Neuronal stem cell (in vitro differentiated cells): ENCODE results near the gene PLEKHA5.

Experiments used
- DNase-seq: peaks from one replicate; pipeline ENCODE4 v3.0.0-alpha.2; 2013; ENCODE audit warnings: low spot score
- H2AFZ ChIP-seq: one replicate; pipeline ENCODE4 v1.6.1; 2013; ENCODE audit warnings: mild to moderate bottlenecking, low read length, inconsistent platforms
- H2AK5ac ChIP-seq: 2 replicates; pipeline ENCODE4 v1.6.1; 2013; ENCODE audit warnings: low read depth, mild to moderate bottlenecking, inconsistent platforms, low read length, moderate library complexity, mixed read lengths
- H2BK120ac ChIP-seq: 2 replicates; pipeline ENCODE4 v1.6.1; 2013; ENCODE audit warnings: low read depth, mild to moderate bottlenecking, inconsistent platforms, low read length, moderate library complexity, mixed read lengths
- H2BK12ac ChIP-seq: one replicate; pipeline ENCODE4 v1.6.1; 2013; ENCODE audit warnings: low read length, inconsistent platforms
- H2BK15ac ChIP-seq: 2 replicates; pipeline ENCODE4 v1.6.1; 2013; ENCODE audit warnings: mild to moderate bottlenecking, low read length, inconsistent platforms, mixed read lengths
- H2BK5ac ChIP-seq: one replicate; pipeline ENCODE4 v1.6.1; 2013; ENCODE audit warnings: inconsistent platforms, mild to moderate bottlenecking, low read length, moderate library complexity
- H3K14ac ChIP-seq: one replicate; pipeline ENCODE4 v1.6.1; 2013; ENCODE audit warnings: low read length, inconsistent platforms
- H3K18ac ChIP-seq: 2 replicates; pipeline ENCODE4 v1.6.1; 2013; ENCODE audit warnings: low read length, inconsistent platforms
- H3K23ac ChIP-seq: 2 replicates; pipeline ENCODE4 v1.6.1; 2013; ENCODE audit warnings: low read depth, mild to moderate bottlenecking, mixed read lengths, low read length, inconsistent platforms; ENCODE audit not compliant: poor library complexity
- H3K27ac ChIP-seq: replicated peaks from 3 replicates; pipeline ENCODE4 v1.5.1; 2013; ENCODE audit warnings: low read length, inconsistent platforms
- H3K27me3 ChIP-seq, 3 experiments: 2 replicates each; pipeline ENCODE4 v1.6.1; 2013; ENCODE audit warnings: low read length in 3 of 3, mild to moderate bottlenecking in 2 of 3, inconsistent platforms in 1 of 3, low read depth in 1 of 3, mixed read lengths in 1 of 3, moderate library complexity in 1 of 3; ENCODE audit not compliant: control insufficient read depth in 3 of 3, insufficient read depth in 3 of 3
- H3K36me3 ChIP-seq, 2 donors: replicated peaks in 1 of 2; 2 replicates each; pipeline ENCODE4 v1.6.1; 2013; ENCODE audit warnings: low read length in 2 of 2; ENCODE audit not compliant: control insufficient read depth in 2 of 2, insufficient read depth in 2 of 2
- H3K4ac ChIP-seq: 2 replicates; pipeline ENCODE4 v1.6.1; 2013; ENCODE audit warnings: inconsistent platforms, mild to moderate bottlenecking, low read length, moderate library complexity
- H3K4me1 ChIP-seq, 2 donors: 1 replicate in 1 of 2; 2 replicates in 1 of 2; pipeline ENCODE4 v1.6.1; 2013; ENCODE audit warnings: low read length in 2 of 2, low read depth in 1 of 2; ENCODE audit not compliant: control insufficient read depth in 2 of 2, insufficient read depth in 1 of 2
- H3K4me2 ChIP-seq: one replicate; pipeline ENCODE4 v1.6.1; 2013; ENCODE audit warnings: mild to moderate bottlenecking, low read length, inconsistent platforms; ENCODE audit not compliant: insufficient read depth, poor library complexity, severe bottlenecking
- H3K4me3 ChIP-seq, 2 donors: 2 replicates each; pipeline ENCODE4 v1.5.1; 2013; ENCODE audit warnings: low read length in 2 of 2, mild to moderate bottlenecking in 2 of 2, inconsistent platforms in 1 of 2, moderate library complexity in 1 of 2
- H3K79me1 ChIP-seq: one replicate; pipeline ENCODE4 v1.6.1; 2013; ENCODE audit warnings: low read depth, mild to moderate bottlenecking, inconsistent platforms, low read length, moderate library complexity
- H3K9ac ChIP-seq: one replicate; pipeline ENCODE4 v1.6.1; 2013; ENCODE audit warnings: mild to moderate bottlenecking, low read depth, low read length, inconsistent platforms; ENCODE audit not compliant: poor library complexity
- H3K9me3 ChIP-seq, 2 donors: replicated peaks in 1 of 2; 2 replicates each; pipeline versions ENCODE3 to v1.6.1; 2013; ENCODE audit warnings: low read length in 2 of 2, mild to moderate bottlenecking in 2 of 2, inconsistent platforms in 1 of 2, low read depth in 1 of 2, mixed read lengths in 1 of 2, moderate library complexity in 1 of 2; ENCODE audit not compliant: control insufficient read depth in 2 of 2, insufficient read depth in 1 of 2
- H4K8ac ChIP-seq: one replicate; pipeline ENCODE4 v1.6.1; 2013; ENCODE audit warnings: low read depth, mild to moderate bottlenecking, inconsistent platforms, low read length, moderate library complexity
- H4K91ac ChIP-seq: one replicate; pipeline ENCODE4 v1.6.1; 2013; ENCODE audit warnings: low read length, low read depth, mild to moderate bottlenecking, inconsistent platforms; ENCODE audit not compliant: poor library complexity
- WGBS, 2 donors: extraction: QIAGEN DNeasy Blood & Tissue Kit; methylation state at CpG; one replicate each; pipeline ENCODE4 v1.1.7; 2013; ENCODE audit warnings: missing lambda C conversion rate in 2 of 2, mixed read lengths in 1 of 2; ENCODE audit not compliant: insufficient read length in 2 of 2, insufficient replicate concordance in 1 of 2; ENCODE audit errors: extremely low coverage in 2 of 2; 5-methylcytosine and 5-hydroxymethylcytosine counted together

The PLEKHA5 gene

GRCh38 chr12:19127270-19127669, 2.3 kb upstream of the PLEKHA5 start:
- H2BK5ac ChIP-seq = no peak overlapping the region
- H3K4me2 ChIP-seq = no peak overlapping the region
- no peak overlapping the region for H3K9ac ChIP-seq
- no peak overlapping the region for H3K4ac ChIP-seq
- no peak overlapping the region for H3K18ac ChIP-seq
- H2BK15ac ChIP-seq = no peak overlapping the region
- no peak overlapping the region for H2BK120ac ChIP-seq
- H3K27me3 ChIP-seq = no peaks in the 10 kb centered on the region
- H4K8ac ChIP-seq = no peak overlapping the region
- no peak overlapping the region for H2BK12ac ChIP-seq
- H3K23ac ChIP-seq = no peak overlapping the region
- DNase-seq = no peak
- H2AFZ ChIP-seq = no peak overlapping the region
- peaks cover 0 to 1% of the 10 kb centered on the region in 2 donors for H3K4me1 ChIP-seq
- H3K79me1 ChIP-seq = peaks cover 5% of the 10 kb centered on the region
- H3K9me3 ChIP-seq = peaks cover 0 to 17% of the 10 kb centered on the region in 2 donors
- no peak overlapping the region for H4K91ac ChIP-seq
- no peak overlapping the region for H3K14ac ChIP-seq
- no peak overlapping the region for H3K27ac ChIP-seq
- no peak overlapping the region for H2AK5ac ChIP-seq
- H3K4me3 ChIP-seq = no peak overlapping the region
- H3K36me3 ChIP-seq = no peaks in the 10 kb centered on the region

- no peak for DNase-seq
- Histone ChIP-seq H4K8ac (no peak overlapping the region), H2BK5ac (no peak overlapping the region), H3K4me3 (no peak overlapping the region), H3K4me2 (no peak overlapping the region), H3K27me3 (no peaks in the 10 kb centered on the region), H2BK15ac (no peak overlapping the region), H3K4ac (no peak overlapping the region), H3K27ac (no peak overlapping the region), H2BK120ac (no peak overlapping the region), H3K23ac (no peak overlapping the region), H2AK5ac (no peak overlapping the region), H3K36me3 (peaks cover 0 to 7% of the 10 kb centered on the region in 2 donors), H3K9me3 (peaks cover 0 to 17% of the 10 kb centered on the region in 2 donors), H2AFZ (no peak overlapping the region), H3K4me1 (peaks cover 0 to 7% of the 10 kb centered on the region in 2 donors), H4K91ac (no peak overlapping the region), H3K14ac (no peak overlapping the region), H3K9ac (no peak overlapping the region), H2BK12ac (no peak overlapping the region), H3K18ac (no peak overlapping the region), H3K79me1 (peaks cover 5% of the 10 kb centered on the region)
- no CpG with 5 or more reads among the region's 2 CpGs for WGBS, 2 donors
These were observed 1.0 kb upstream of the PLEKHA5 start for GRCh38 chr12:19128485-19128884.

GRCh38 chr12:19129122-19129485, 429 bp upstream of the PLEKHA5 start:
- Histone ChIP-seq H3K36me3 (peaks cover 0 to 13% of the 10 kb centered on the region in 2 donors), H2AFZ (peak overlapping the region; percentile 78), H2BK5ac (no peak overlapping the region), H3K4me1 (peaks cover 0 to 7% of the 10 kb centered on the region in 2 donors), H4K8ac (no peak overlapping the region), H3K18ac (no peak overlapping the region), H3K4ac (no peak overlapping the region), H2AK5ac (no peak overlapping the region), H2BK12ac (no peak overlapping the region), H4K91ac (no peak overlapping the region), H2BK15ac (no peak overlapping the region), H3K9ac (no peak overlapping the region), H3K27ac (peak overlapping the region; percentile 52), H3K4me3 (peak overlapping the region in 1 of 2 donors; percentile 27), H3K79me1 (peaks cover 5% of the 10 kb centered on the region), H3K4me2 (no peak overlapping the region), H3K14ac (no peak overlapping the region), H3K27me3 (no peaks in the 10 kb centered on the region), H3K23ac (no peak overlapping the region), H3K9me3 (peaks cover 0 to 17% of the 10 kb centered on the region in 2 donors), H2BK120ac (no peak overlapping the region)
- no peak for DNase-seq
- WGBS, 2 donors = no CpG with 5 or more reads among the region's 12 CpGs

- peak overlapping the region; percentile 97 for H2BK5ac ChIP-seq
- peaks cover 0 to 28% of the 10 kb centered on the region in 2 donors for H3K9me3 ChIP-seq
- peaks cover 0 to 26% of the 10 kb centered on the region in 2 donors for H3K36me3 ChIP-seq
- peak overlapping the region; percentile 56 for H2BK15ac ChIP-seq
- DNase-seq = peak; percentile 33
- peak overlapping the region; percentile 89 for H3K4me2 ChIP-seq
- H4K91ac ChIP-seq = peak overlapping the region; percentile 12
- peak overlapping the region; percentile 97 for H3K18ac ChIP-seq
- H3K23ac ChIP-seq = peak overlapping the region; percentile 96
- peak overlapping the region; percentile 86 for H2BK12ac ChIP-seq
- peak overlapping the region; percentile 81 for H2AK5ac ChIP-seq
- peak overlapping the region; percentile 98 for H3K9ac ChIP-seq
- H3K79me1 ChIP-seq = peaks cover 5% of the 10 kb centered on the region
- peak overlapping the region; percentile 91 to 93 for H3K4me3 ChIP-seq
- peak overlapping the region; percentile 61 for H2BK120ac ChIP-seq
- H3K14ac ChIP-seq = peak overlapping the region; percentile 98
- no CpG with 5 or more reads among the region's 61 CpGs for WGBS, 2 donors
- peak overlapping the region; percentile 90 for H3K27ac ChIP-seq
- H3K4me1 ChIP-seq = peaks cover 0 to 14% of the 10 kb centered on the region in 2 donors
- H2AFZ ChIP-seq = peak overlapping the region; percentile 87
- H3K27me3 ChIP-seq = no peaks in the 10 kb centered on the region
- peak overlapping the region; percentile 76 for H3K4ac ChIP-seq
- peak overlapping the region; percentile 17 for H4K8ac ChIP-seq
These were observed 891 bp downstream of the PLEKHA5 start for GRCh38 chr12:19130224-19131024.
